H1 (cell line): ENCODE measurements around the gene LCOR.

ENCODE experiments used
- CEBPB ChIP-seq: IDR thresholded peaks from 2 replicates; pipeline ENCODE4 v1.6.1; 2012; ENCODE audit warnings: low read depth, low read length
- JUND ChIP-seq: IDR thresholded peaks from 2 replicates; pipeline ENCODE4 v1.6.1; 2011; ENCODE audit warnings: mild to moderate bottlenecking, improper control_type of control experiment, low read length
- POLR2A ChIP-seq, 2 experiments: IDR thresholded peaks; 1 replicate in 1 of 2; 2 replicates in 1 of 2; pipeline ENCODE4 v1.6.1; 2011; ENCODE audit warnings: low read depth in 2 of 2, low read length in 2 of 2, mild to moderate bottlenecking in 2 of 2; ENCODE audit errors: control extremely low read depth in 1 of 2
- POLR2AphosphoS5 ChIP-seq: IDR thresholded peaks from 2 replicates; pipeline ENCODE4 v1.6.1; 2011; ENCODE audit warnings: low read depth, low read length
- RAD21 ChIP-seq, 2 experiments: IDR thresholded peaks in 1 of 2; conservative IDR thresholded peaks in 1 of 2; 2 replicates each; pipeline ENCODE4 v1.6.1; 2011; ENCODE audit warnings: low read depth in 2 of 2, low read length in 2 of 2, improper control_type of control experiment in 1 of 2, inconsistent platforms in 1 of 2, mild to moderate bottlenecking in 1 of 2, moderate library complexity in 1 of 2
- SP1 ChIP-seq: IDR thresholded peaks from 2 replicates; pipeline ENCODE4 v1.6.1; 2011; ENCODE audit warnings: low read depth, low read length
- SUZ12 ChIP-seq: fragments of 200-600 bp; sonication (generic); IDR thresholded peaks from 2 replicates; pipeline ENCODE4 v1.6.1; 2012; ENCODE audit warnings: mild to moderate bottlenecking, inconsistent platforms, low read length, moderate library complexity, mixed read lengths
- YY1 ChIP-seq: IDR thresholded peaks from 2 replicates; pipeline ENCODE4 v1.6.1; 2011; ENCODE audit warnings: low read depth, mild to moderate bottlenecking, low read length
- TF ChIP-seq, protein P1 (sequence below), 3 experiments: IDR thresholded peaks; 1 replicate in 2 of 3; 2 replicates in 1 of 3; pipeline versions ENCODE4 v1.5.1 to v1.6.1; 2011; ENCODE audit warnings: low read length in 3 of 3, mild to moderate bottlenecking in 3 of 3, inconsistent platforms in 2 of 3, low read depth in 1 of 3, moderate library complexity in 1 of 3; ENCODE audit not compliant: insufficient read depth in 1 of 3; ENCODE audit errors: control extremely low read depth in 1 of 3
- TF ChIP-seq, protein P2 (sequence below): IDR thresholded peaks from 2 replicates; pipeline ENCODE4 v1.6.1; 2012; ENCODE audit warnings: low read length, inconsistent platforms
- TF ChIP-seq, protein P3 (sequence below): IDR thresholded peaks from 2 replicates; pipeline ENCODE4 v1.6.1; 2011; ENCODE audit warnings: low read length, improper control_type of control experiment

DNA sequence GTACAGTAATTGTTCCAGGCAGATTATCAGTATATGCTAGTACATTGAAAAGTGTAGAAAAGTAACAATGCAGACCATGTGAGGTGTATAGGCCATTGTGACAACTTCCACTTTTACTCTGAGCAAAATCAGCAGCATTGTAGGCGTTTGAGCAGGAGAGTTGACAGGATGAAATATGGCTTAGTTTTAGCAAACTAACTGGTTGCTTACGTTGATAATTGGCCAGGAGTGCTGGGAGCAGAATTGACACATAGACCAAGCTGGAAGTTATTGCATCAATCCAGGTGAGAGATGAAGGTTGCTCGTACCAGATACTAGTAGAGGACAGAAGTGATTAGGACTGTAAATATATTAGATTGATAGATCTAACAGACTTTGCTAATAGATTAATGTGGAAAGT is 46.0 kb downstream of the LCOR start:
- TF ChIP-seq CEBPB (no peak), RAD21 (IDR thresholded peaks at IDR 0.05 in 1 of 2, conservative IDR thresholded peaks at IDR 0.05 in 1 of 2; ENCODE audit: low read depth in 2 of 2, low read length in 2 of 2) (no peak), POLR2AphosphoS5 (no peak), SUZ12 (no peak), SP1 (no peak), JUND (no peak), YY1 (no peak), POLR2A (IDR thresholded peaks at IDR 0.05; ENCODE audit: control extremely low read depth in 1 of 2, low read depth in 2 of 2, low read length in 2 of 2) (no peak)
- TF ChIP-seq, protein P1, sequence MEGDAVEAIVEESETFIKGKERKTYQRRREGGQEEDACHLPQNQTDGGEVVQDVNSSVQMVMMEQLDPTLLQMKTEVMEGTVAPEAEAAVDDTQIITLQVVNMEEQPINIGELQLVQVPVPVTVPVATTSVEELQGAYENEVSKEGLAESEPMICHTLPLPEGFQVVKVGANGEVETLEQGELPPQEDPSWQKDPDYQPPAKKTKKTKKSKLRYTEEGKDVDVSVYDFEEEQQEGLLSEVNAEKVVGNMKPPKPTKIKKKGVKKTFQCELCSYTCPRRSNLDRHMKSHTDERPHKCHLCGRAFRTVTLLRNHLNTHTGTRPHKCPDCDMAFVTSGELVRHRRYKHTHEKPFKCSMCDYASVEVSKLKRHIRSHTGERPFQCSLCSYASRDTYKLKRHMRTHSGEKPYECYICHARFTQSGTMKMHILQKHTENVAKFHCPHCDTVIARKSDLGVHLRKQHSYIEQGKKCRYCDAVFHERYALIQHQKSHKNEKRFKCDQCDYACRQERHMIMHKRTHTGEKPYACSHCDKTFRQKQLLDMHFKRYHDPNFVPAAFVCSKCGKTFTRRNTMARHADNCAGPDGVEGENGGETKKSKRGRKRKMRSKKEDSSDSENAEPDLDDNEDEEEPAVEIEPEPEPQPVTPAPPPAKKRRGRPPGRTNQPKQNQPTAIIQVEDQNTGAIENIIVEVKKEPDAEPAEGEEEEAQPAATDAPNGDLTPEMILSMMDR (IDR thresholded peaks at IDR 0.05; ENCODE audit: control extremely low read depth in 1 of 3, insufficient read depth in 1 of 3, low read depth in 1 of 3, low read length in 3 of 3), result no peak
- TF ChIP-seq, protein P2, sequence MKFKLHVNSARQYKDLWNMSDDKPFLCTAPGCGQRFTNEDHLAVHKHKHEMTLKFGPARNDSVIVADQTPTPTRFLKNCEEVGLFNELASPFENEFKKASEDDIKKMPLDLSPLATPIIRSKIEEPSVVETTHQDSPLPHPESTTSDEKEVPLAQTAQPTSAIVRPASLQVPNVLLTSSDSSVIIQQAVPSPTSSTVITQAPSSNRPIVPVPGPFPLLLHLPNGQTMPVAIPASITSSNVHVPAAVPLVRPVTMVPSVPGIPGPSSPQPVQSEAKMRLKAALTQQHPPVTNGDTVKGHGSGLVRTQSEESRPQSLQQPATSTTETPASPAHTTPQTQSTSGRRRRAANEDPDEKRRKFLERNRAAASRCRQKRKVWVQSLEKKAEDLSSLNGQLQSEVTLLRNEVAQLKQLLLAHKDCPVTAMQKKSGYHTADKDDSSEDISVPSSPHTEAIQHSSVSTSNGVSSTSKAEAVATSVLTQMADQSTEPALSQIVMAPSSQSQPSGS, result no peak
- TF ChIP-seq, protein P3, sequence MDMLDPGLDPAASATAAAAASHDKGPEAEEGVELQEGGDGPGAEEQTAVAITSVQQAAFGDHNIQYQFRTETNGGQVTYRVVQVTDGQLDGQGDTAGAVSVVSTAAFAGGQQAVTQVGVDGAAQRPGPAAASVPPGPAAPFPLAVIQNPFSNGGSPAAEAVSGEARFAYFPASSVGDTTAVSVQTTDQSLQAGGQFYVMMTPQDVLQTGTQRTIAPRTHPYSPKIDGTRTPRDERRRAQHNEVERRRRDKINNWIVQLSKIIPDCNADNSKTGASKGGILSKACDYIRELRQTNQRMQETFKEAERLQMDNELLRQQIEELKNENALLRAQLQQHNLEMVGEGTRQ, result no peak
